Measurements from ENCODE around the gene STX16.

DNA sequence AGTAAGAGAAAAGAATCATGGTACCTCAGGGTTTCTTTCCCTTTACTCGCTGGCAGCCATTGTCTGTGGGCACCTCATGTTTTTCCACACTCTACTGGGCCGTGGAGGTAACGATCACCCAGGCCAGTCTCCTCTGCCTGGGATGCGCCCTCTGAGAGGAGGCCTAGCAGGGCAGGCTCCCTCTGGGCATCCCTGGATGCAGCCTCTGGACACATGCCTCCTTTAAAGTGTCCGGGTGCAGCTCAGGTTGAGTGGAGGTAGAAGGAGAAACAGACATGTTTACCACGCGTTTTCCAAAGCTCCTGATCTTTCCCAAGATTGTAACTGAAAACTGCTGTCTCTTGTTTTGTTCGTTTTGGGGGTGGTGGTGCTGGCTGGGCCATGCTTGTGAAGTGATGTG lies 27.7 kb downstream of the STX16 start:
- TF ChIP-seq, protein P1, sequence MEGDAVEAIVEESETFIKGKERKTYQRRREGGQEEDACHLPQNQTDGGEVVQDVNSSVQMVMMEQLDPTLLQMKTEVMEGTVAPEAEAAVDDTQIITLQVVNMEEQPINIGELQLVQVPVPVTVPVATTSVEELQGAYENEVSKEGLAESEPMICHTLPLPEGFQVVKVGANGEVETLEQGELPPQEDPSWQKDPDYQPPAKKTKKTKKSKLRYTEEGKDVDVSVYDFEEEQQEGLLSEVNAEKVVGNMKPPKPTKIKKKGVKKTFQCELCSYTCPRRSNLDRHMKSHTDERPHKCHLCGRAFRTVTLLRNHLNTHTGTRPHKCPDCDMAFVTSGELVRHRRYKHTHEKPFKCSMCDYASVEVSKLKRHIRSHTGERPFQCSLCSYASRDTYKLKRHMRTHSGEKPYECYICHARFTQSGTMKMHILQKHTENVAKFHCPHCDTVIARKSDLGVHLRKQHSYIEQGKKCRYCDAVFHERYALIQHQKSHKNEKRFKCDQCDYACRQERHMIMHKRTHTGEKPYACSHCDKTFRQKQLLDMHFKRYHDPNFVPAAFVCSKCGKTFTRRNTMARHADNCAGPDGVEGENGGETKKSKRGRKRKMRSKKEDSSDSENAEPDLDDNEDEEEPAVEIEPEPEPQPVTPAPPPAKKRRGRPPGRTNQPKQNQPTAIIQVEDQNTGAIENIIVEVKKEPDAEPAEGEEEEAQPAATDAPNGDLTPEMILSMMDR (IDR thresholded peaks at IDR 0.05) = no peak
- TF ChIP-seq ZFX (IDR thresholded peaks at IDR 0.05; ENCODE audit: borderline replicate concordance) = no peak

Measured in 22Rv1 (cell line).